SK-N-MC (cell line): ENCODE measurements around the gene MAPK6.

Source experiments
- EZH2 ChIP-seq: fragments of 200-600 bp; sonication (generic); IDR thresholded peaks from one replicate; pipeline ENCODE4 v1.6.1; 2017; ENCODE audit warnings: antibody characterized with exemption
- POLR2AphosphoS5 ChIP-seq: IDR thresholded peaks from 2 replicates; pipeline ENCODE4 v1.6.1; 2012; ENCODE audit warnings: mild to moderate bottlenecking, low read depth, low read length, borderline replicate concordance

DNA sequence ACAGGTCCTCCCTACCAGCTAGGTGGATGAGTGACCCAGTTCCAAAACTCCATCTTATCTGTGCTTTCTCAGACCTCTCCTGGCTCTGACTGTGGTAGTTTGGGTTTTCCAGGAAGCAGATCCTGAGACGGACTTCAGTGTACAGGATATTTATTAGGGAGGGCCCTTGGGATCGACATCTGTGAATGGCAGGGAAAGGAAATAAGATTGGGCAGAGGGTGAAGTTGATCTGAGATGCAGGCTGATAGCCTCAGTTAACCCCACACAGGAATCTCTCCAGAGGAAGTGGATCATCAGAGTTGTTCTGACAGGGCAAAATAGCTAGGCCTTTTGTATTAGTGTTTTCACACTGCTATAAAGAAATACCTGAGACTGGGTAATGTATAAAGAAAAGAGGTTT, 16.7 kb upstream of the MAPK6 start:
- TF ChIP-seq POLR2AphosphoS5 (no peak), EZH2 (no peak)
